Measurements from ENCODE around the gene COQ10A. TPM values are rescaled to one million over a fixed set of nuclear protein-coding genes. Genes with fewer than 3 reads are reported as not detected.

The COQ10A gene
- total and polyA plus RNA-seq, 9 of the 15 experiments (the other 6 are each of a cell fraction or from before 2014, with no cell fraction given): 3.1 to 26.4 (median 12.7) TPM

GRCh38 chr12:56224102-56224701 lies 42.5 kb upstream of the COQ10A start, which contains the start of gene NABP2 (continued):
- TF ChIP-seq ARID3A (IDR thresholded peaks at IDR 0.05; ENCODE audit: borderline replicate concordance, low read depth, low read length) (0 out of 2 replicates have a peak, but pooled peaks have one; percentile 72), ATF7 (IDR thresholded peaks at IDR 0.05) (peak; percentile 81), NFRKB (IDR thresholded peaks at IDR 0.05; ENCODE audit: low read depth) (0 out of 2 replicates have a peak, but pooled peaks have one; percentile 16), ZBTB40 (IDR thresholded peaks at IDR 0.05) (peak; percentile 93), ZBTB40 (CRISPR knock-in tag; IDR thresholded peaks at IDR 0.05) (no peak), ATF3 (IDR thresholded peaks at IDR 0.05) (no peak), ATF3 (CRISPR knock-in tag; conservative IDR thresholded peaks at IDR 0.05) (peak; percentile 78; the same call in 1 of the 2 replicates), ARNT (IDR thresholded peaks at IDR 0.05) (0 out of 4 replicates have a peak, but pooled peaks of 1 of the 2 experiments have one; percentile 53), VEZF1 (CRISPR knock-in tag; IDR thresholded peaks at IDR 0.05) (peak; percentile 75), ZBTB7A (IDR thresholded peaks at IDR 0.05; ENCODE audit: borderline replicate concordance, control insufficient read depth, low read depth, low read length) (peak; percentile 100)

All from K562 (cell line).